Left kidney (tissue), 2 donors: ENCODE results near the gene IDUA. TPM values are rescaled to one million over a fixed set of nuclear protein-coding genes. Genes with fewer than 3 reads are reported as not detected.
"Not testable (repeated sequence)": the region's sequence is repeated elsewhere in the genome, so short reads cannot be mapped to it uniquely, and the experiment has no call there.

Source experiments
- DNase-seq: peaks from one replicate; pipeline ENCODE4 v3.0.0-alpha.2; 2013
- polyA plus RNA-seq: library from polyadenylated mRNA; unstranded; fragments of 120-200 nt; gene quantifications from one replicate; pipeline ENCODE4 v1.2.1, GENCODE V29; 2013; ENCODE audit not compliant: insufficient read length

IDUA gene
- polyA plus RNA-seq, 1 donor: 8.9 TPM

- DNase-seq: not testable (repeated sequence)
These were observed 59.8 kb downstream of the IDUA start for GRCh38 chr4:1046581-1047011.

GRCh38 chr4:1047106-1047975, 60.5 kb downstream of the IDUA start:
- DNase-seq: no peak

GRCh38 chr4:1047976-1048772, 61.3 kb downstream of the IDUA start:
- DNase-seq: no peak

DNA sequence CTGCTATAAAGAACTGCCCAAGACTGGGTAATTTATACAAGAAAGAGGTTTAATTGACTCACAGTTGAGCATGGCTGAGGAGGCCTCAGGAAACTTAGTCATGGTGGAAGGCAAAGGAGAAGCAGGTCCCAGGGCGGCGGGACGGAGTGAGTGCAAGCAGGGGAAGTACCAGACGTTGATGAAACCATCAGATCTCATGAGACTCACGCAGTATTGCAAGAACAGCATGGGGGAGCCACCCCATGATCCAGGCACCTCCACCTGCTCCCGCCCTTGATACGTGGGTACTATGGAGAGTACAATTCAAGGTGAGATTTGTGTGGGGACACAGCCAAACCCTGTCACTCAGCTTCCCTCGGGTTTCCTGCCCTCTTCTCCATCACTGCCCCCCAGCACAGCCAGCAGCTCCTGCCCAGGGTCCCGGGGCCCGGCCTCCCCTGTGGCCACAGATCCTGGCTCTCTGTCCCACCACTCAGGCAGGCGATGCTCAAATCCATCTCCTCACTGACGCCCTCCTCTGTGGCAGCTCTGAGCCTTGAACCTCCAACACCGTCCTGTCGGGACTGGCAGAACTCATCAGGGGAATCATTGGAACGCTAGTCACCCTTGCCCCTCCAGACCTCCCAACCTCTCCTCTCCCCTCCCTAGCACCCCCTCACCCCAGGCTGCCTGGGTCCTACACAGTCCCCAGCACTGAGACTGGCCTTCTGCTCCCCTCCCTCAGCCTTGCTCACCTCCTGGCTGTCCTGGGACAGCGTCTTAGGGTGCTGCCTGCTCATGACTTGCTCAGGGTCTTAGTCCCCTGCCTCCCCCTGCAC, 62.1 kb downstream of the IDUA start:
- no peak for DNase-seq

DNA sequence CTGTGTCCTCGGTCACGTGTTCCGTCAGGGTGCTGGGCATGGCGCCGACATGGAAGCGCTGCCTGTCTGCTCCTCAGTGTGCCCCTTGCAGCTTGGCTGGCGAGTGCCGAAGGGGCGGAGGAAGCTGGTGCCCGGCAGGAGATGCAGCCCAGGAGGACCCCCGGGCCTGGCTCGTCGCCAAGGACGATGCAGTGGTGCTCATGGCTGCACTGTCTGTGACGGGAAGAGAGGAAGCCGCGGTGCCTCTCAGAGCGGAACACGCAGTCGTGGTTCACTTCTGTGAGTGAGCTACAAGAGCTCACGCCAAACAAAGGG, 62.7 kb downstream of the IDUA start:
- no peak for DNase-seq

DNA sequence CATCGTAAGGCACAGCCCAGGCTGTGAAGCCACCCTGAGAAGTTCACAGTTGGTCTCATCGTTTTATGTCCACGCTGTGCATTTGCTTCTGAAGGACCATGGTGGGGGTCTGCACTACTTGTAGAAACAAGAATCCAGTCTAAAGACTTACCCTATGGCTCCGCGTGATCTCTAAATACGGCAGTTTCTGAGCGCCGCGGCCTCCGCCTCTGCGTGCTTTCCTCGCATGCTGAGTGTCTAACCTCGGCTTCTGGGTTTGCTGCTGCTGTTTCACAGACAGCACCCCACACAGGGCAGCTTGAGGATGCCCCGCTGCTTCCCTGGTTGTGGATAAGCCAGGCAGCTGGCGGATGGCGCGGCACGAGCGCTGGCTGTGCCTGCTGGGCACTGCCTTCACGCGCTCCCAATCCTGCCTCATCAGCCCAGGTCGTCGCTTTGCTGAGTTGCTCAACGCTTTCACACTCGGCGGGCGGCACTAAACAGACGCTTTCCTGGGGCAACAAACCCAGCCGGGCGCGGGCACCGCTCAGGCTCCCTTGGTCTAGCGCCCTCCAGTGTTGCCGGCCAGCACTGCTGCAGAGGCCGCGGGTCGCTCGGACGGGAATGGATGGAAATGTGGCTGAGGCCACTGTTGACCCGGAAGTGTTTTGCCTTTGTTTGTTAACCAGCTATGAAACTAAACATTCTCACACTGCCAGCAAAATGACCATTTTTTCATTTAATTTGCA, 63.8 kb downstream of the IDUA start:
- DNase-seq: no peak

DNA sequence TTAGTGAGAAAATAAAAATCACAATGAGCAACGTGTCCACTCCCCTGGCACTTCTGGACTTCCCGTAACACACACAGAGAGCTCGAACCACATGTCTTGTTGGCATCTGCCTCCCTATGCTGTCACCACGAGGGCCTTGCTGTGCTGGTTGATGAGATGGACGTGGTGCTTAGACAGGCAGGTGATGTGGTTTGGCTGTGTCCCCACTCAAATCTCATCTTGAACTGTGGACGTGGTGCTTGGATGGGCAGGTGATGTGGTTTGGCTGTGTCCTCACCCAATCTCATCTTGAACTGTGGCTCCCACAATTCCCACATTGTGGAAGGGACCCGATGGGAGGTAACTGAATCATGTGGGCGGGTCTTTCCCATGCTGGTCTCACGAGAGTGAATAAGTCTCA, 64.6 kb downstream of the IDUA start:
- no peak for DNase-seq

DNA sequence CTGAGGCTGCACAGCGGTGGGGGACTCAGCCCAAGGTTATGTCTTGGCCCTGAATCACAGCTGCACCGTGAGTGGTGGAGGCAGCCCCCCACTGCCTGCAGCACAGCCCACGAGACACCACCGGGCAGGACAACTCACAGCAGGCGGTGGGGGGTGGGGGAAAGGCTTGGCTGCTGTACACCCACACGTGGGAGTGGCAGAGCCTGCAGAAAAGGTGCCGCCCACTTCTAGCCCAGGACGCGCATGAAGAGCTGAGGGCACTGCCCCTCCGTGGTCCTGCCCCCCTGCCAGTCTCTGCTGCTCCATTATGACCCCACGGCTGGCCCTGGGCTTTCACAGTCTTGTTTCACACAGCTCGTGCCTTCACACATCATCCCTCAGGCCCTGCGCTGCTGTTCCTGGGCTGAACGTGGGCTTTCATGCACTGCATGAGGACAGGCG, 65.4 kb downstream of the IDUA start:
- no peak for DNase-seq

DNA sequence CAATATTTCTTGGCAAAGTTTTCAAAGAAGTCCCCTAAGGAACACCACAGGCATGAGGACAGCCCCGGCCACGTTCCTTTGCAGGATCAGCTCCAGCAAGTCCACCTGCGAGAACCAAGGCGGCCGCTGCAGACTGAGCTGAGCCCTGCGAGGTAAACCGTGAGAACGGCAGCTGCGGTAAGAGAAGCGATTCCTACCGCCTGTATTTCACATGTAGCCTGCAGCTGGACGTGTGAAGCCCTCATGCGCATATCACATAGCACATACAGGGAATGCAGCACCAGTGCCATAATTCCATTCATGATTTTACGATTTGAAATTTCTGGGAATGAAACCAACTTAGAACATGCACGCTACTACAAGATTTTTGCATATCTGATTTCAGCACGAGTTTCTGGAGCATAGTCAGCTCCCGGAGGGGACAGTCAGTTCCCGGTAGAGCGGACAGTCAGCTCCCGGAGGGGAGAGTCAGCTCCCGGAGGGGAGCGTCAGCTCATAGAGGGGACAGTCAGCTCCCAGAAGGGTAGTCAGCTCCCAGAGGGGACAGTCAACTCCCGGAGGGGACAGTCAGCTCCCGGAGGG, 66.3 kb downstream of the IDUA start:
- no peak for DNase-seq

DNA sequence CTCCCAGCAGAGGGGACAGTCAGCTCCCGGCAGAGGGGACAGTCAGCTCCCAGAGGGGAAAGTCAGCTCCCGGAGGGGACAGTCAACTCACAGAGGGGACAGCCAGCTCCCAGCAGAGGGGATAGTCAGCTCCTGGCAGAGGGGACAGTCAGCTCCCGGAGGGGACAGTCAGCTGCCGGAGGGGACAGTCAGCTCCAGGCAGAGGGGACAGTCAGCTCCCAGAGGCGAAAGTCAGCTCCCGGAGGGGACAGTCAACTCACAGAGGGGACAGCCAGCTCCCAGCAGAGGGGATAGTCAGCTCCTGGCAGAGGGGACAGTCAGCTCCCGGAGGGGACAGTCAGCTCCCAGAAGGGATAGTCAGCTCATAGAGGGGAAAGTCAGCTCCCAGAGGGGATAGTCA, 67.0 kb downstream of the IDUA start:
- DNase-seq: not testable (repeated sequence)

Other genes starting within 250 kb of the IDUA start
- gene CPLX1, start 160.9 kb upstream of the IDUA start, polyA plus RNA-seq: 1.7 TPM
- gene GAK, start 54.7 kb upstream of the IDUA start, polyA plus RNA-seq: 68.8 TPM
- 25.5 TPM for gene TMEM175, start 54.6 kb upstream of the IDUA start, polyA plus RNA-seq
- gene DGKQ, start 13.5 kb upstream of the IDUA start, polyA plus RNA-seq: 5.8 TPM
- gene SLC26A1, start 6.4 kb downstream of the IDUA start, polyA plus RNA-seq: 10.0 TPM
- 33.1 TPM for gene FGFRL1, start 24.6 kb downstream of the IDUA start, polyA plus RNA-seq
- gene RNF212, start 126.5 kb downstream of the IDUA start, polyA plus RNA-seq: 17.9 TPM
- 10.8 TPM for gene SPON2, start 185.5 kb downstream of the IDUA start, polyA plus RNA-seq